HepG2 (cell line): ENCODE measurements around the gene TUBGCP3. TPM values are rescaled to one million over a fixed set of nuclear protein-coding genes. Genes with fewer than 3 reads are reported as not detected.

Experiments used
- BRCA1 ChIP-seq: sonication (generic); formaldehyde crosslinking; IDR thresholded peaks from 2 replicates; pipeline ENCODE4 v1.4.0; 2020; ENCODE audit warnings: missing genetic modification reagents
- SPEN ChIP-seq: sonication (generic); formaldehyde crosslinking; IDR thresholded peaks from 2 replicates; pipeline ENCODE4 v1.5.1; 2020; ENCODE audit warnings: low read depth, mild to moderate bottlenecking, missing genetic modification reagents
- polyA plus RNA-seq, 8 experiments: library from polyadenylated mRNA; depleted of rRNA in 3 of 8; stranded (reverse) in 7 of 8; unstranded in 1 of 8; fragments of >200 nt; fragmentation: Illumina TruSeq in 4 of 8; extraction: Trizol in 4 of 8; gene quantifications; 2 replicates each; pipeline versions ENCODE4 v1.2.1 to v1.2.3, GENCODE V29; 2011 to 2016; ENCODE audit warnings: low read depth in 4 of 8, missing spikeins in 1 of 8, mixed read lengths in 1 of 8; ENCODE audit not compliant: insufficient read depth in 1 of 8
- total RNA-seq, 5 experiments: library from RNA; depleted of rRNA; stranded (reverse); fragments of >200 nt; fragmentation: Illumina TruSeq; extraction: Trizol; gene quantifications; 2 replicates each; pipeline ENCODE4 v1.2.3, GENCODE V29; 2016; ENCODE audit warnings: low read depth in 1 of 5
- TF ChIP-seq, protein P1 (sequence below): sonication (generic); formaldehyde crosslinking; IDR thresholded peaks from 2 replicates; pipeline ENCODE4 v1.9.0; 2022; ENCODE audit warnings: missing genetic modification reagents, mild to moderate bottlenecking, borderline replicate concordance
- TF ChIP-seq, protein P2 (sequence below), 2 experiments: sonication (generic) in 1 of 2; formaldehyde crosslinking in 1 of 2; IDR thresholded peaks; 2 replicates each; pipeline versions ENCODE4 v1.4.0 to v1.6.1; 2018 to 2020; ENCODE audit warnings: missing genetic modification reagents in 2 of 2, borderline replicate concordance in 1 of 2, low read depth in 1 of 2, mild to moderate bottlenecking in 1 of 2, missing biosample characterization in 1 of 2
- TF ChIP-seq, protein P3 (sequence below): sonication (generic); formaldehyde crosslinking; IDR thresholded peaks from 2 replicates; pipeline ENCODE4 v1.5.0; 2020; ENCODE audit warnings: mild to moderate bottlenecking, missing genetic modification reagents, borderline replicate concordance

Gene TUBGCP3
- total and polyA plus RNA-seq, 2 of the 13 experiments (the other 11 are each of a cell fraction or from before 2014, with no cell fraction given) = 12.6 to 15.5 TPM

DNA sequence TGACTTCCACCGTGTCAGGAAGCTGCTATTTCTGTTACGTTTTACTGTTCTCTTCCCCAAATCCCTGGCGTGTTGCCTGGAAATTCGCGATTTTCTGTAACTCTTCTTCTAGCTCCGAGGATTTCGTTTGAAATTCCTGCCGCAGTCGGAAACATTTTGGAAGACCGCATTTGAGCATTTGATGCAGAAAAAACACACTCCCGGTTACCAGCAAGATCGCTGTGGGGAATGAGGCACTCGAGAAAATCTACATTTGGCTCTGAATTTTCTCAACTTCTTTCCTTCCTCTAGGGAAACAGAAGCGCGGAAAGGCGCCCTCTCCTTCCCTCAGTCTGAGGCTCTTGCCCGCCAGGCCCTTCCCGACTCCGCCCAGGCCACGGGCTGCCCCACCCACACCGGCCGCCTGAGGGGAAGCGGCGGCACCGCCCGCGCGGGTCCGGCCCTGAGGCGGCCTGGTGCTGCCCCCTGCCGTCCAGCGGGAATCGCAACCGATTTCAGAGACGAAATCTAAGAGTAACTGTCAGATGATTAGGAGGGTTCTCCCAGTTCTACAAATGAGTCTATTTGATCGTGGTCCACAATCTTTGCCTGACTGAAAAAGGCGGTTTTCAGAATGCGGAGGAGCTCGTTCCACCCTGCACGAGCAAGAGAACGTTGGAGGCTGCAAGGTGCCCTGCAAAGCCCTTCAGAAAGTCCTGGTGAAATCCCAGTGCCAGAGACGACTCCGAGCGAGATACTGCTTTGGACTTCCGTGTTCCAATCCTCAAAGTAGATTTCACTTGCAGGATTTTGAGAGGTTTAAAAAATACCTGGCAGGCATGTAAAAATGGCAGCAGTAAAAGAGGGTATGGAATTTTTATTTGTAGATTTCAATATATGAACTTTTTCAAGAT lies 18.4 kb upstream of the TUBGCP3 start (continued):
- TF ChIP-seq, protein P1, sequence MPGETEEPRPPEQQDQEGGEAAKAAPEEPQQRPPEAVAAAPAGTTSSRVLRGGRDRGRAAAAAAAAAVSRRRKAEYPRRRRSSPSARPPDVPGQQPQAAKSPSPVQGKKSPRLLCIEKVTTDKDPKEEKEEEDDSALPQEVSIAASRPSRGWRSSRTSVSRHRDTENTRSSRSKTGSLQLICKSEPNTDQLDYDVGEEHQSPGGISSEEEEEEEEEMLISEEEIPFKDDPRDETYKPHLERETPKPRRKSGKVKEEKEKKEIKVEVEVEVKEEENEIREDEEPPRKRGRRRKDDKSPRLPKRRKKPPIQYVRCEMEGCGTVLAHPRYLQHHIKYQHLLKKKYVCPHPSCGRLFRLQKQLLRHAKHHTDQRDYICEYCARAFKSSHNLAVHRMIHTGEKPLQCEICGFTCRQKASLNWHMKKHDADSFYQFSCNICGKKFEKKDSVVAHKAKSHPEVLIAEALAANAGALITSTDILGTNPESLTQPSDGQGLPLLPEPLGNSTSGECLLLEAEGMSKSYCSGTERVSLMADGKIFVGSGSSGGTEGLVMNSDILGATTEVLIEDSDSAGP (CRISPR knock-in tag) = peak; percentile 74; the same call in 1 of the 2 replicates
- TF ChIP-seq SPEN (CRISPR knock-in tag) (peak; percentile 42; the same call in 1 of the 2 replicates), BRCA1 (CRISPR knock-in tag) (no peak)
- TF ChIP-seq, protein P2, sequence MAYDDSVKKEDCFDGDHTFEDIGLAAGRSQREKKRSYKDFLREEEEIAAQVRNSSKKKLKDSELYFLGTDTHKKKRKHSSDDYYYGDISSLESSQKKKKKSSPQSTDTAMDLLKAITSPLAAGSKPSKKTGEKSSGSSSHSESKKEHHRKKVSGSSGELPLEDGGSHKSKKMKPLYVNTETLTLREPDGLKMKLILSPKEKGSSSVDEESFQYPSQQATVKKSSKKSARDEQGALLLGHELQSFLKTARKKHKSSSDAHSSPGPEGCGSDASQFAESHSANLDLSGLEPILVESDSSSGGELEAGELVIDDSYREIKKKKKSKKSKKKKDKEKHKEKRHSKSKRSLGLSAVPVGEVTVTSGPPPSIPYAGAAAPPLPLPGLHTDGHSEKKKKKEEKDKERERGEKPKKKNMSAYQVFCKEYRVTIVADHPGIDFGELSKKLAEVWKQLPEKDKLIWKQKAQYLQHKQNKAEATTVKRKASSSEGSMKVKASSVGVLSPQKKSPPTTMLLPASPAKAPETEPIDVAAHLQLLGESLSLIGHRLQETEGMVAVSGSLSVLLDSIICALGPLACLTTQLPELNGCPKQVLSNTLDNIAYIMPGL (CRISPR knock-in tag; IDR thresholded peaks at IDR 0.05; ENCODE audit: borderline replicate concordance in 1 of 2, low read depth in 1 of 2) = peak; percentile 74 to 85
- TF ChIP-seq, protein P3, sequence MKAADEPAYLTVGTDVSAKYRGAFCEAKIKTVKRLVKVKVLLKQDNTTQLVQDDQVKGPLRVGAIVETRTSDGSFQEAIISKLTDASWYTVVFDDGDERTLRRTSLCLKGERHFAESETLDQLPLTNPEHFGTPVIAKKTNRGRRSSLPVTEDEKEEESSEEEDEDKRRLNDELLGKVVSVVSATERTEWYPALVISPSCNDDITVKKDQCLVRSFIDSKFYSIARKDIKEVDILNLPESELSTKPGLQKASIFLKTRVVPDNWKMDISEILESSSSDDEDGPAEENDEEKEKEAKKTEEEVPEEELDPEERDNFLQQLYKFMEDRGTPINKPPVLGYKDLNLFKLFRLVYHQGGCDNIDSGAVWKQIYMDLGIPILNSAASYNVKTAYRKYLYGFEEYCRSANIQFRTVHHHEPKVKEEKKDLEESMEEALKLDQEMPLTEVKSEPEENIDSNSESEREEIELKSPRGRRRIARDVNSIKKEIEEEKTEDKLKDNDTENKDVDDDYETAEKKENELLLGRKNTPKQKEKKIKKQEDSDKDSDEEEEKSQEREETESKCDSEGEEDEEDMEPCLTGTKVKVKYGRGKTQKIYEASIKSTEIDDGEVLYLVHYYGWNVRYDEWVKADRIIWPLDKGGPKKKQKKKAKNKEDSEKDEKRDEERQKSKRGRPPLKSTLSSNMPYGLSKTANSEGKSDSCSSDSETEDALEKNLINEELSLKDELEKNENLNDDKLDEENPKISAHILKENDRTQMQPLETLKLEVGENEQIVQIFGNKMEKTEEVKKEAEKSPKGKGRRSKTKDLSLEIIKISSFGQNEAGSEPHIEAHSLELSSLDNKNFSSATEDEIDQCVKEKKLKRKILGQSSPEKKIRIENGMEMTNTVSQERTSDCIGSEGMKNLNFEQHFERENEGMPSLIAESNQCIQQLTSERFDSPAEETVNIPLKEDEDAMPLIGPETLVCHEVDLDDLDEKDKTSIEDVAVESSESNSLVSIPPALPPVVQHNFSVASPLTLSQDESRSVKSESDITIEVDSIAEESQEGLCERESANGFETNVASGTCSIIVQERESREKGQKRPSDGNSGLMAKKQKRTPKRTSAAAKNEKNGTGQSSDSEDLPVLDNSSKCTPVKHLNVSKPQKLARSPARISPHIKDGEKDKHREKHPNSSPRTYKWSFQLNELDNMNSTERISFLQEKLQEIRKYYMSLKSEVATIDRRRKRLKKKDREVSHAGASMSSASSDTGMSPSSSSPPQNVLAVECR (CRISPR knock-in tag) = peak; percentile 60; the same call in 1 of the 2 replicates
